Suprapubic skin (tissue), 4 donors: ENCODE results near the gene GOT2. TPM values are rescaled to one million over a fixed set of nuclear protein-coding genes. Genes with fewer than 3 reads are reported as not detected.

ENCODE experiments used
- DNase-seq, 2 donors: peaks; one replicate each; pipeline ENCODE4 v3.0.0-alpha.2; 2019; ENCODE audit warnings: low spot score in 2 of 2
- H3K27ac ChIP-seq: fragments of 200-600 bp; sonication (generic); one replicate; pipeline ENCODE4 v1.5.1; 2019
- H3K27me3 ChIP-seq: fragments of 200-600 bp; sonication (generic); one replicate; pipeline ENCODE4 v1.5.1; 2019
- H3K36me3 ChIP-seq: fragments of 200-600 bp; sonication (generic); one replicate; pipeline ENCODE4 v1.5.1; 2019
- H3K4me1 ChIP-seq: fragments of 200-600 bp; sonication (generic); one replicate; pipeline ENCODE4 v1.5.1; 2019
- H3K4me3 ChIP-seq: fragments of 200-600 bp; sonication (generic); one replicate; pipeline ENCODE4 v1.5.1; 2019; ENCODE audit warnings: mild to moderate bottlenecking
- H3K9me3 ChIP-seq: fragments of 200-600 bp; sonication (generic); one replicate; pipeline ENCODE4 v1.5.1; 2019
- EP300 ChIP-seq: sonication (generic); formaldehyde crosslinking; IDR thresholded peaks from one replicate; pipeline ENCODE4 v1.6.1; 2017; ENCODE audit warnings: antibody characterized with exemption
- POLR2A ChIP-seq, 2 donors: fragments of 450-650 bp; IDR thresholded peaks; one replicate each; pipeline ENCODE4 v1.6.1; 2017; ENCODE audit warnings: antibody characterized with exemption in 2 of 2, mild to moderate bottlenecking in 2 of 2, moderate library complexity in 2 of 2
- POLR2AphosphoS5 ChIP-seq, 3 donors: sonication (generic); formaldehyde crosslinking; IDR thresholded peaks; one replicate each; pipeline ENCODE4 v1.6.1; 2017; ENCODE audit warnings: antibody characterized with exemption in 3 of 3
- WGBS: methylation state at CpG from one replicate; pipeline ENCODE4 v1.1.5; 2018; 5-methylcytosine and 5-hydroxymethylcytosine counted together
- total RNA-seq, 4 donors: library from RNA; depleted of rRNA; stranded (reverse); fragments of >200 nt; gene quantifications; one replicate each; pipeline ENCODE4 v1.1.0, GENCODE V29; 2016
- TF ChIP-seq, protein P1 (sequence below), 2 donors: fragments of 200-600 bp in 1 of 2; fragments of 450-650 bp in 1 of 2; sonication (generic) in 1 of 2; IDR thresholded peaks; one replicate each; pipeline ENCODE4 v1.5.1; 2016 to 2019; ENCODE audit warnings: antibody characterized with exemption in 2 of 2, mild to moderate bottlenecking in 1 of 2, moderate library complexity in 1 of 2

GOT2 gene
- total RNA-seq, 4 donors from 2014 or later = 44.9 to 92.5 (median 78.8) TPM

DNA sequence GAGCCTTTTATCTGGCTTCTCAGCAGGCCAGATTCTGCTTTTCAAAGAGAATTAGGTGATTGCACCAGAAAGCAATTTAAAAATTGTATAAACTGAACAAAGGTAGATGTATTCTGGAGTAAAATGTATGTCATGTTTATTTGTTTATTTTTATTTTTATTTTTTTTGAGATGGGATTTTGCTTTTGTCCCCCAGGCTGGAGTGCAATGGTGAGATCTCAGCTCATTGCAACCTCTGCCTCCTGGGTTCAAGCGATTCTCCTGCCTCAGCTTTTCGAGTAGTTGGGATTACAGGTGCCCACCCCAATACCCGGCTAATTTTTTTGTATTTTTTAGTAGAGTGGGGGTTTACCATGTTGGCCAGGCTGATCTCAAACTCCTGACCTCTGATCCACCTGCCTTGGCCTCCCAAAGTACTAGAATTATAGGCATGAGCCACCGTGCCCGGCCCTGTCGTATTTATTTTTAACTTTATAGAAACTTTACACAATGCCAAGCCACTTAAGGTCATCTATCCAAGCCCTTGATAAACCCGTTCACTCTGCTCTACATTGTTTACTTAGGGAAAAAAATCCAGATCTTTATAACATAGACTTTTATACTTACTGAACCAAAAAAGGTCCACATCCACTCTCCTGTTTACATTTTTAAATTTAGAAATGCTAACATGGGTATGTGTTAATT lies 22.7 kb upstream of the GOT2 start:
- H3K27ac ChIP-seq = no peak overlapping the region
- no peaks in the 10 kb centered on the region for H3K9me3 ChIP-seq
- H3K4me3 ChIP-seq = no peak overlapping the region
- H3K27me3 ChIP-seq = peaks cover 5% of the 10 kb centered on the region
- H3K4me1 ChIP-seq = no peaks in the 10 kb centered on the region
- DNase-seq = no peak
- TF ChIP-seq, protein P1, sequence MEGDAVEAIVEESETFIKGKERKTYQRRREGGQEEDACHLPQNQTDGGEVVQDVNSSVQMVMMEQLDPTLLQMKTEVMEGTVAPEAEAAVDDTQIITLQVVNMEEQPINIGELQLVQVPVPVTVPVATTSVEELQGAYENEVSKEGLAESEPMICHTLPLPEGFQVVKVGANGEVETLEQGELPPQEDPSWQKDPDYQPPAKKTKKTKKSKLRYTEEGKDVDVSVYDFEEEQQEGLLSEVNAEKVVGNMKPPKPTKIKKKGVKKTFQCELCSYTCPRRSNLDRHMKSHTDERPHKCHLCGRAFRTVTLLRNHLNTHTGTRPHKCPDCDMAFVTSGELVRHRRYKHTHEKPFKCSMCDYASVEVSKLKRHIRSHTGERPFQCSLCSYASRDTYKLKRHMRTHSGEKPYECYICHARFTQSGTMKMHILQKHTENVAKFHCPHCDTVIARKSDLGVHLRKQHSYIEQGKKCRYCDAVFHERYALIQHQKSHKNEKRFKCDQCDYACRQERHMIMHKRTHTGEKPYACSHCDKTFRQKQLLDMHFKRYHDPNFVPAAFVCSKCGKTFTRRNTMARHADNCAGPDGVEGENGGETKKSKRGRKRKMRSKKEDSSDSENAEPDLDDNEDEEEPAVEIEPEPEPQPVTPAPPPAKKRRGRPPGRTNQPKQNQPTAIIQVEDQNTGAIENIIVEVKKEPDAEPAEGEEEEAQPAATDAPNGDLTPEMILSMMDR (IDR thresholded peaks at IDR 0.05) = no peak
- no peak for TF ChIP-seq POLR2A (IDR thresholded peaks at IDR 0.05)
- TF ChIP-seq POLR2AphosphoS5 (IDR thresholded peaks at IDR 0.05) = no peak
- no peak for TF ChIP-seq EP300
- no peaks in the 10 kb centered on the region for H3K36me3 ChIP-seq
- 52% methylated on average over 7 of the region's 7 CpGs for WGBS

DNA sequence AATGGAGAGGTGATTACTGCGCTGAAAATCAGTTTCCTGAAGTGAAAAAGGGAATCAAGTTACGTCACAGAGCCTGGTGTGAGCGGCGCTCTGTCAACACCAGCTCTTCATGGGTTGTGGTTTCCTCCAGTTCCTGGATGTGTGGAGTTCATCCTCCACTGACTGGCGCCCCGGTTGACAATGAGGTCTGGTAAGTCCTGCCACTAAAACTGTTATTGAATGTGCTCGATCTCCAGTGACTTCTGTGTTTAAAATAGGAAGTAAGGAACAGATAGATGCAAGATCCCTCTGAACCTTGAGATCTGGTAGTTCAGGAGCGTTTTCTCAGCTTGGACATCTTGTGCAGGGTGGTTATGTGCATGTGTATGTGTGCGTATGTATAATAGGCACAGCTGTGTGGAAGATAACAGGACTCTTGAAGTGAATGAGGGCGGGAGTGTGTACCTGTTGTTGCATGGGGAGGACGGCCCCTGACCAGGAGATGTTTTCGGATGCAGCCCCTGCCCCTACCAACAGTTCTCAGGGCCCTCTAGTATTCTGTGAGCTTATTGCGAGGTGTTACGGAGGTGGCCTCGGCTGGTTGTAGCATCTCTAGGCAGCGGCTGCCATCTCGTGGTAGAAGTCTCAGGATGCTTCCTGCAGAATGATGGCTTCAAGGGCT lies 22.0 kb upstream of the GOT2 start:
- TF ChIP-seq, protein P1 (IDR thresholded peaks at IDR 0.05) = peak in 1 of 2 donors; percentile 53
- no peak for TF ChIP-seq POLR2AphosphoS5 (IDR thresholded peaks at IDR 0.05)
- no peaks in the 10 kb centered on the region for H3K4me1 ChIP-seq
- H3K4me3 ChIP-seq = no peak overlapping the region

DNA sequence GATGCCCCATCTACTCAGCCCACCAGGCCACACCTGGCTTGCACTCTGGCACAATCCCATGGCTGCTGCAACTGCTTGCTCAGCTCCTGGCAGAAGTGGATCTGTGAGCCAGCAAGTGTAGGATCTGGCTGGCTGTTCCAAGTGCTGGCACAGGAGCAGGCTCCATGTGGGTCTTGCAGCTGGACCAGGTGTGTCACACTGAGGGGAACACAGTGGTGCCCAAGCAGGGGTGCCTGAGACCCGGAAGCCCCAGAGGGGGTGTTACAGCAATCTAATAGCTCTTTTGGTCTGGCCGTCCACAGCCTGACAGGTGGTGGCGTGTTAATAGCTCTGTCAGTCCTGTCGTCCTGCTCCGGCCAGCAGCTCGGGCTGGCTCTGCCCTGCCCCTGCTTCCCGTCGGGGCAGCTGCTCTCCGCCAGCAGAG lies 19.6 kb upstream of the GOT2 start:
- DNase-seq = no peak
- H3K27ac ChIP-seq = no peak overlapping the region
- H3K36me3 ChIP-seq = no peaks in the 10 kb centered on the region
- H3K9me3 ChIP-seq = no peaks in the 10 kb centered on the region
- H3K27me3 ChIP-seq = peaks cover 5% of the 10 kb centered on the region
- no peak overlapping the region for H3K4me3 ChIP-seq
- no peaks in the 10 kb centered on the region for H3K4me1 ChIP-seq
- WGBS = 23% methylated on average over 7 of the region's 9 CpGs
- TF ChIP-seq POLR2A (IDR thresholded peaks at IDR 0.05) (no peak), EP300 (no peak), POLR2AphosphoS5 (IDR thresholded peaks at IDR 0.05) (no peak)
- TF ChIP-seq, protein P1 (IDR thresholded peaks at IDR 0.05) = no peak

More for the DNA sequence above, 22.0 kb upstream of the GOT2 start:
- Histone ChIP-seq H3K27me3 (peaks cover 5% of the 10 kb centered on the region), H3K9me3 (no peaks in the 10 kb centered on the region), H3K36me3 (no peaks in the 10 kb centered on the region), H3K27ac (no peak overlapping the region)
- 32% methylated on average over 17 of the region's 17 CpGs for WGBS
- peak; percentile 66 to 85 for DNase-seq

DNA sequence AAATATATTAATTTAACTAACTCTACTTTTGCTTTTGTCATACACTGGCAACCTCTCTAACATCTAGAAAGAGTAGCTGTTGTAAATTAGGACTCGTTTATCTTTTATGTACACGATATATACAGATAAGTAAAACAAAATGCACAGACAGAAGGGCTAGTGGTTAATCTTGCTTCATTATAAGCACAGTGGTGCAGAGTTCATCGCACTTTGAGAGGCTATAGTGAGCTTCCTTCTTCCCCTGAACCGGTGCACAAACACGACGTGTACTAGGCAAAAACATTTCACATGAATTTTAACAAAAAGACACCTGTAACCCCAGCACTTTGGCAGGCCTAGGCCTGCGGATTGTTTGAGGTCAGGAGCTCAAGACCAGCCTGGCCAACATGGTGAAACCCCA lies 10.4 kb upstream of the GOT2 start:
- H3K4me3 ChIP-seq = no peak overlapping the region

DNA sequence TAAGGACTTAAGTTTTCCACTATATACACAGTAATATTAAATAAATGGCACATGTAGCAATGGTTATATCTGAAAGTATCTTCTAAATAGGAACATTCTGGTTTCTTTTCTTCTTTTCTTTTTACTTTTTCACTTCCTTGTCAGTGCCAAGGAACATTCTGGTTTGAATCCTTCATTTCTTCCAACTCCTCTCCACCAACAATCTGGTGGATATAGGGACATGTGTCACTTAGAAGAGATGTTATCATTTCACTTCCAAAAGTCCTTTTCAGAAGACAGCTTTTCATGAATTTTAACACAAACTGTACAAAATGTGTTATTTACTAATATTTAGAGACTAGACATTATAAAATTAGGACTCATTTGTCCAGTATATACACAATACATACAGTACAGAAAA lies 7.9 kb upstream of the GOT2 start:
- no peaks in the 10 kb centered on the region for H3K9me3 ChIP-seq
- TF ChIP-seq, protein P1 (IDR thresholded peaks at IDR 0.05) = no peak
- no peak for TF ChIP-seq EP300
- no peak for TF ChIP-seq POLR2A (IDR thresholded peaks at IDR 0.05)
- no peak for TF ChIP-seq POLR2AphosphoS5 (IDR thresholded peaks at IDR 0.05)
- no peaks in the 10 kb centered on the region for H3K4me1 ChIP-seq
- H3K27ac ChIP-seq = no peak overlapping the region
- no peaks in the 10 kb centered on the region for H3K36me3 ChIP-seq
- H3K4me3 ChIP-seq = no peak overlapping the region
- no peak for DNase-seq
- no peaks in the 10 kb centered on the region for H3K27me3 ChIP-seq

More for the DNA sequence above, 10.4 kb upstream of the GOT2 start:
- no peak overlapping the region for H3K27ac ChIP-seq
- no peaks in the 10 kb centered on the region for H3K4me1 ChIP-seq
- H3K27me3 ChIP-seq = no peaks in the 10 kb centered on the region
- DNase-seq = no peak
- no peaks in the 10 kb centered on the region for H3K9me3 ChIP-seq
- WGBS = 90% methylated on average over 7 of the region's 7 CpGs
- H3K36me3 ChIP-seq = no peaks in the 10 kb centered on the region
- TF ChIP-seq, protein P1 (IDR thresholded peaks at IDR 0.05) = no peak
- TF ChIP-seq POLR2AphosphoS5 (IDR thresholded peaks at IDR 0.05) (no peak), POLR2A (IDR thresholded peaks at IDR 0.05) (no peak), EP300 (no peak)
